GM23338 (cell line): Measurements from ENCODE around the gene NUP153. TPM values are rescaled to one million over a fixed set of nuclear protein-coding genes. Genes with fewer than 3 reads are reported as not detected.

ENCODE experiments used
- ATAC-seq: fragments of 200-7000 bp; cut with Tn5 transposase; 3 replicates; pipeline ENCODE4 v1.9.1; 2020
- DNase-seq: peaks from one replicate; pipeline ENCODE4 v3.0.0-alpha.2; 2015; ENCODE audit warnings: low spot score
- H2AFZ ChIP-seq: fragments of 200-600 bp; sonication (generic); 2 replicates; pipeline ENCODE4 v1.8.0; 2016; ENCODE audit warnings: antibody characterized with exemption, mild to moderate bottlenecking, moderate library complexity
- H3F3A ChIP-seq: fragments of 200-600 bp; sonication (generic); replicated peaks from 2 replicates; pipeline ENCODE4 v1.8.0; 2017; ENCODE audit warnings: antibody characterized with exemption, mixed run types, low read depth
- H3K27ac ChIP-seq: fragments of 200-600 bp; sonication (generic); 2 replicates; pipeline ENCODE4 v1.6.1; 2016; ENCODE audit warnings: low read depth
- H3K27me3 ChIP-seq: fragments of 200-600 bp; sonication (generic); 2 replicates; pipeline ENCODE4 v1.8.0; 2016; ENCODE audit warnings: mild to moderate bottlenecking, mixed run types, moderate library complexity; ENCODE audit not compliant: insufficient read depth
- H3K36me3 ChIP-seq: fragments of 200-600 bp; sonication (generic); 2 replicates; pipeline ENCODE4 v1.8.0; 2016; ENCODE audit warnings: mild to moderate bottlenecking; ENCODE audit not compliant: insufficient read depth
- H3K4me1 ChIP-seq: fragments of 200-600 bp; sonication (generic); 2 replicates; pipeline ENCODE4 v1.8.0; 2016; ENCODE audit warnings: mild to moderate bottlenecking, moderate library complexity; ENCODE audit not compliant: insufficient read depth
- H3K4me2 ChIP-seq: fragments of 200-600 bp; sonication (generic); 2 replicates; pipeline ENCODE4 v1.7.1; 2017; ENCODE audit warnings: mixed run types
- H3K4me3 ChIP-seq: fragments of 200-600 bp; sonication (generic); 2 replicates; pipeline ENCODE4 v1.6.1; 2016; ENCODE audit warnings: mixed run types
- H3K79me2 ChIP-seq: fragments of 200-600 bp; sonication (generic); replicated peaks from 2 replicates; pipeline ENCODE4 v1.8.0; 2017; ENCODE audit warnings: mild to moderate bottlenecking; ENCODE audit not compliant: insufficient read depth
- H3K9me2 ChIP-seq: fragments of 200-600 bp; sonication (generic); 2 replicates; pipeline ENCODE4 v1.8.0; 2017; ENCODE audit not compliant: insufficient read depth
- H4K20me1 ChIP-seq: fragments of 200-600 bp; sonication (generic); replicated peaks from 2 replicates; pipeline ENCODE4 v1.8.0; 2017; ENCODE audit warnings: mild to moderate bottlenecking; ENCODE audit not compliant: insufficient read depth
- H3K27ac Mint-ChIP-seq: 2 replicates; pipeline ENCODE4 v1.8.0; 2020; ENCODE audit warnings: inconsistent platforms, mild to moderate bottlenecking, moderate library complexity, mixed read lengths
- H3K27me3 Mint-ChIP-seq: 3 replicates; pipeline ENCODE4 v1.8.0; 2022; ENCODE audit warnings: low read depth, mild to moderate bottlenecking, moderate library complexity, mixed read lengths, inconsistent platforms; ENCODE audit not compliant: insufficient read depth, poor library complexity
- H3K36me3 Mint-ChIP-seq: 3 replicates; pipeline ENCODE4 v1.8.0; 2021; ENCODE audit warnings: low read depth, mild to moderate bottlenecking, inconsistent platforms, moderate library complexity, mixed read lengths
- H3K4me1 Mint-ChIP-seq: 3 replicates; pipeline ENCODE4 v1.8.0; 2020; ENCODE audit warnings: mild to moderate bottlenecking, inconsistent platforms, mixed read lengths
- H3K4me3 Mint-ChIP-seq: 3 replicates; pipeline ENCODE4 v1.8.0; 2021; ENCODE audit warnings: moderate library complexity, mild to moderate bottlenecking, inconsistent platforms, mixed read lengths
- H3K9me3 Mint-ChIP-seq: 3 replicates; pipeline ENCODE4 v1.8.0; 2020; ENCODE audit warnings: moderate library complexity, mild to moderate bottlenecking, inconsistent platforms, mixed read lengths
- CREB1 ChIP-seq: fragments of 250-450 bp; sonication (Bioruptor Pico); IDR thresholded peaks from 2 replicates; pipeline ENCODE4 v1.5.0; 2020; ENCODE audit warnings: low read depth, mild to moderate bottlenecking, moderate library complexity
- EZH2 ChIP-seq: fragments of 200-600 bp; sonication (generic); IDR thresholded peaks from one replicate; pipeline ENCODE4 v1.8.0; 2017; ENCODE audit warnings: antibody characterized with exemption, mild to moderate bottlenecking, low read depth; ENCODE audit not compliant: unreplicated experiment
- EZH2phosphoT487 ChIP-seq: fragments of 200-600 bp; sonication (generic); IDR thresholded peaks from one replicate; pipeline ENCODE4 v1.8.1; 2018; ENCODE audit warnings: antibody characterized with exemption; ENCODE audit not compliant: unreplicated experiment
- JUNB ChIP-seq: IDR thresholded peaks from one replicate; pipeline ENCODE4 v1.6.1; 2016; ENCODE audit warnings: antibody characterized with exemption; ENCODE audit not compliant: unreplicated experiment
- NANOG ChIP-seq: IDR thresholded peaks from 2 replicates; pipeline ENCODE4 v1.6.1; 2016; ENCODE audit warnings: antibody characterized with exemption, borderline replicate concordance
- POLR2AphosphoS5 ChIP-seq: IDR thresholded peaks from 2 replicates; pipeline ENCODE4 v1.6.1; 2016; ENCODE audit warnings: antibody characterized with exemption, low read depth
- STAT1 ChIP-seq: IDR thresholded peaks from one replicate; pipeline ENCODE4 v1.6.1; 2016; ENCODE audit warnings: antibody characterized with exemption; ENCODE audit not compliant: unreplicated experiment
- ZNF114 ChIP-seq: fragments of 250-450 bp; sonication (Bioruptor Pico); IDR thresholded peaks from 2 replicates; pipeline ENCODE4 v1.5.0; 2020; ENCODE audit warnings: mild to moderate bottlenecking, moderate library complexity
- ZNF331 ChIP-seq: fragments of 250-450 bp; sonication (Bioruptor Pico); IDR thresholded peaks from 2 replicates; pipeline ENCODE4 v1.5.0; 2020; ENCODE audit warnings: low read depth, mild to moderate bottlenecking, moderate library complexity
- polyA plus RNA-seq: library from polyadenylated mRNA; unstranded; fragments of >200 nt; fragmentation: Nextera tagmentation; extraction: Ambion mirVana; gene quantifications from 2 replicates; pipeline ENCODE4 v1.2.1, GENCODE V29; 2016
- total RNA-seq: library from RNA; depleted of rRNA; stranded (reverse); fragments of >200 nt; shearing (Covaris generic); gene quantifications from 2 replicates; pipeline ENCODE4 v1.2.3, GENCODE V29; 2014
- TF ChIP-seq, protein P1 (sequence below), 2 experiments: fragments of 200-600 bp in 1 of 2; sonication (generic) in 1 of 2; conservative IDR thresholded peaks; 2 replicates each; pipeline versions ENCODE4 v1.5.1 to v1.6.1; 2016 to 2017; ENCODE audit warnings: antibody characterized with exemption in 2 of 2, low read depth in 2 of 2, mild to moderate bottlenecking in 2 of 2, moderate library complexity in 1 of 2
- TF ChIP-seq, protein P2 (sequence below): IDR thresholded peaks from 2 replicates; pipeline ENCODE4 v1.6.1; 2016; ENCODE audit warnings: antibody characterized with exemption
- TF ChIP-seq, protein P3 (sequence below): fragments of 250-450 bp; sonication (Bioruptor Pico); IDR thresholded peaks from 2 replicates; pipeline ENCODE4 v1.5.0; 2020; ENCODE audit warnings: mild to moderate bottlenecking, moderate library complexity
- TF ChIP-seq, protein P4 (sequence below): IDR thresholded peaks from one replicate; pipeline ENCODE4 v1.6.1; 2018; ENCODE audit warnings: antibody characterized with exemption; ENCODE audit not compliant: unreplicated experiment

NUP153 gene
- total and polyA plus RNA-seq, 2 experiments from 2014 or later: 23.8 to 88.4 TPM

DNA sequence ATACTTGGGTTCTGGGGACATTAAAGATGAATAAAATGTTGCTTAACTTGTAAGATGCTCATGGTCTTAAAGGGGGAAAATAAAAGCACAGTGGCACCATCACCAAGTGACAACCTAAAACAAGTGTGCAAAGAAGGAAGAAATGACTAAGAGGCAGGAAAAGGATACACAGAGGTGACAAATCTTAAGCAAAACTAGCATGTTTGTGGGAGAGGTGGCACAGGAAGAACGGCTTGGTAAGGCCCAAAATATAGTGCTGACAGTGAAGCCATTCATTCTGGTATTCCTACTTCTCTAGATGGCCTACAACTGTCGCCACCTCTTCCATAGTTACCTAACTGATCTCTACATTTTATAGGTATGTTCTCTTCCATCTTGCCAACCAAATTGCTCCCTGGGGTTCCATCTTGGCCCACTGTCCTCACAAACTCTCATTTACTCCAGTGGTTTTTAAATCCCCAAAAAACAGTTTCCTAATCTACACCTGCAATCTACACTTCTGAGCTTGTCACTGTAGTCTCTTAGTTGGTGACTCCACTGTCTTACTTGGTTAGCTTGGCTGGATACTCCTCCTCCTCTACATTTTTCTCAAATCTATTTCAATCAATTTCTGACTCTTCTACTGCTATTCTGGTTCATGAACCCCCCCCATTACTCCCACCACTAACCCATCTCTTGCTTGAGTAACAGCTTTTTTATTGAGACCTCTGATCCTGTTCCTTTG lies 73.1 kb downstream of the NUP153 start:
- peaks cover 70% of the 10 kb centered on the region for H3K36me3 ChIP-seq
- no peaks in the 10 kb centered on the region for H3K4me1 ChIP-seq
- H3K4me2 ChIP-seq: no peak overlapping the region
- DNase-seq: no peak
- no peaks in the 10 kb centered on the region for H3K9me3 Mint-ChIP-seq
- H3K4me3 ChIP-seq: no peak overlapping the region
- TF ChIP-seq, protein P1, sequence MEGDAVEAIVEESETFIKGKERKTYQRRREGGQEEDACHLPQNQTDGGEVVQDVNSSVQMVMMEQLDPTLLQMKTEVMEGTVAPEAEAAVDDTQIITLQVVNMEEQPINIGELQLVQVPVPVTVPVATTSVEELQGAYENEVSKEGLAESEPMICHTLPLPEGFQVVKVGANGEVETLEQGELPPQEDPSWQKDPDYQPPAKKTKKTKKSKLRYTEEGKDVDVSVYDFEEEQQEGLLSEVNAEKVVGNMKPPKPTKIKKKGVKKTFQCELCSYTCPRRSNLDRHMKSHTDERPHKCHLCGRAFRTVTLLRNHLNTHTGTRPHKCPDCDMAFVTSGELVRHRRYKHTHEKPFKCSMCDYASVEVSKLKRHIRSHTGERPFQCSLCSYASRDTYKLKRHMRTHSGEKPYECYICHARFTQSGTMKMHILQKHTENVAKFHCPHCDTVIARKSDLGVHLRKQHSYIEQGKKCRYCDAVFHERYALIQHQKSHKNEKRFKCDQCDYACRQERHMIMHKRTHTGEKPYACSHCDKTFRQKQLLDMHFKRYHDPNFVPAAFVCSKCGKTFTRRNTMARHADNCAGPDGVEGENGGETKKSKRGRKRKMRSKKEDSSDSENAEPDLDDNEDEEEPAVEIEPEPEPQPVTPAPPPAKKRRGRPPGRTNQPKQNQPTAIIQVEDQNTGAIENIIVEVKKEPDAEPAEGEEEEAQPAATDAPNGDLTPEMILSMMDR (conservative IDR thresholded peaks at IDR 0.05; ENCODE audit: low read depth in 2 of 2): no peak
- TF ChIP-seq, protein P2, sequence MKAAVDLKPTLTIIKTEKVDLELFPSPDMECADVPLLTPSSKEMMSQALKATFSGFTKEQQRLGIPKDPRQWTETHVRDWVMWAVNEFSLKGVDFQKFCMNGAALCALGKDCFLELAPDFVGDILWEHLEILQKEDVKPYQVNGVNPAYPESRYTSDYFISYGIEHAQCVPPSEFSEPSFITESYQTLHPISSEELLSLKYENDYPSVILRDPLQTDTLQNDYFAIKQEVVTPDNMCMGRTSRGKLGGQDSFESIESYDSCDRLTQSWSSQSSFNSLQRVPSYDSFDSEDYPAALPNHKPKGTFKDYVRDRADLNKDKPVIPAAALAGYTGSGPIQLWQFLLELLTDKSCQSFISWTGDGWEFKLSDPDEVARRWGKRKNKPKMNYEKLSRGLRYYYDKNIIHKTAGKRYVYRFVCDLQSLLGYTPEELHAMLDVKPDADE: no peak
- TF ChIP-seq, protein P3, sequence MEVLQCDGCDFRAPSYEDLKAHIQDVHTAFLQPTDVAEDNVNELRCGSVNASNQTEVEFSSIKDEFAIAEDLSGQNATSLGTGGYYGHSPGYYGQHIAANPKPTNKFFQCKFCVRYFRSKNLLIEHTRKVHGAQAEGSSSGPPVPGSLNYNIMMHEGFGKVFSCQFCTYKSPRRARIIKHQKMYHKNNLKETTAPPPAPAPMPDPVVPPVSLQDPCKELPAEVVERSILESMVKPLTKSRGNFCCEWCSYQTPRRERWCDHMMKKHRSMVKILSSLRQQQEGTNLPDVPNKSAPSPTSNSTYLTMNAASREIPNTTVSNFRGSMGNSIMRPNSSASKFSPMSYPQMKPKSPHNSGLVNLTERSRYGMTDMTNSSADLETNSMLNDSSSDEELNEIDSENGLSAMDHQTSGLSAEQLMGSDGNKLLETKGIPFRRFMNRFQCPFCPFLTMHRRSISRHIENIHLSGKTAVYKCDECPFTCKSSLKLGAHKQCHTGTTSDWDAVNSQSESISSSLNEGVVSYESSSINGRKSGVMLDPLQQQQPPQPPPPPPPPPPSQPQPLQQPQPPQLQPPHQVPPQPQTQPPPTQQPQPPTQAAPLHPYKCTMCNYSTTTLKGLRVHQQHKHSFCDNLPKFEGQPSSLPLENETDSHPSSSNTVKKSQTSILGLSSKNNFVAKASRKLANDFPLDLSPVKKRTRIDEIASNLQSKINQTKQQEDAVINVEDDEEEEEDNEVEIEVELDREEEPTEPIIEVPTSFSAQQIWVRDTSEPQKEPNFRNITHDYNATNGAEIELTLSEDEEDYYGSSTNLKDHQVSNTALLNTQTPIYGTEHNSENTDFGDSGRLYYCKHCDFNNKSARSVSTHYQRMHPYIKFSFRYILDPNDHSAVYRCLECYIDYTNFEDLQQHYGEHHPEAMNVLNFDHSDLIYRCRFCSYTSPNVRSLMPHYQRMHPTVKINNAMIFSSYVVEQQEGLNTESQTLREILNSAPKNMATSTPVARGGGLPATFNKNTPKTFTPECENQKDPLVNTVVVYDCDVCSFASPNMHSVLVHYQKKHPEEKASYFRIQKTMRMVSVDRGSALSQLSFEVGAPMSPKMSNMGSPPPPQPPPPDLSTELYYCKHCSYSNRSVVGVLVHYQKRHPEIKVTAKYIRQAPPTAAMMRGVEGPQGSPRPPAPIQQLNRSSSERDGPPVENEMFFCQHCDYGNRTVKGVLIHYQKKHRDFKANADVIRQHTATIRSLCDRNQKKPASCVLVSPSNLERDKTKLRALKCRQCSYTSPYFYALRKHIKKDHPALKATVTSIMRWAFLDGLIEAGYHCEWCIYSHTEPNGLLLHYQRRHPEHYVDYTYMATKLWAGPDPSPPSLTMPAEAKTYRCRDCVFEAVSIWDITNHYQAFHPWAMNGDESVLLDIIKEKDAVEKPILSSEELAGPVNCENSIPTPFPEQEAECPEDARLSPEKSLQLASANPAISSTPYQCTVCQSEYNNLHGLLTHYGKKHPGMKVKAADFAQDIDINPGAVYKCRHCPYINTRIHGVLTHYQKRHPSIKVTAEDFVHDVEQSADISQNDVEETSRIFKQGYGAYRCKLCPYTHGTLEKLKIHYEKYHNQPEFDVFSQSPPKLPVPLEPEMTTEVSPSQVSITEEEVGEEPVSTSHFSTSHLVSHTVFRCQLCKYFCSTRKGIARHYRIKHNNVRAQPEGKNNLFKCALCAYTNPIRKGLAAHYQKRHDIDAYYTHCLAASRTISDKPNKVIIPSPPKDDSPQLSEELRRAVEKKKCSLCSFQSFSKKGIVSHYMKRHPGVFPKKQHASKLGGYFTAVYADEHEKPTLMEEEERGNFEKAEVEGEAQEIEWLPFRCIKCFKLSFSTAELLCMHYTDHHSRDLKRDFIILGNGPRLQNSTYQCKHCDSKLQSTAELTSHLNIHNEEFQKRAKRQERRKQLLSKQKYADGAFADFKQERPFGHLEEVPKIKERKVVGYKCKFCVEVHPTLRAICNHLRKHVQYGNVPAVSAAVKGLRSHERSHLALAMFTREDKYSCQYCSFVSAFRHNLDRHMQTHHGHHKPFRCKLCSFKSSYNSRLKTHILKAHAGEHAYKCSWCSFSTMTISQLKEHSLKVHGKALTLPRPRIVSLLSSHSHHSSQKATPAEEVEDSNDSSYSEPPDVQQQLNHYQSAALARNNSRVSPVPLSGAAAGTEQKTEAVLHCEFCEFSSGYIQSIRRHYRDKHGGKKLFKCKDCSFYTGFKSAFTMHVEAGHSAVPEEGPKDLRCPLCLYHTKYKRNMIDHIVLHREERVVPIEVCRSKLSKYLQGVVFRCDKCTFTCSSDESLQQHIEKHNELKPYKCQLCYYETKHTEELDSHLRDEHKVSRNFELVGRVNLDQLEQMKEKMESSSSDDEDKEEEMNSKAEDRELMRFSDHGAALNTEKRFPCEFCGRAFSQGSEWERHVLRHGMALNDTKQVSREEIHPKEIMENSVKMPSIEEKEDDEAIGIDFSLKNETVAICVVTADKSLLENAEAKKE (CRISPR knock-in tag): no peak
- TF ChIP-seq CREB1 (CRISPR knock-in tag) (no peak), EZH2phosphoT487 (no peak), POLR2AphosphoS5 (no peak), STAT1 (no peak), JUNB (no peak), ZNF331 (CRISPR knock-in tag) (no peak), NANOG (no peak), EZH2 (no peak), ZNF114 (no peak)
- TF ChIP-seq, protein P4, sequence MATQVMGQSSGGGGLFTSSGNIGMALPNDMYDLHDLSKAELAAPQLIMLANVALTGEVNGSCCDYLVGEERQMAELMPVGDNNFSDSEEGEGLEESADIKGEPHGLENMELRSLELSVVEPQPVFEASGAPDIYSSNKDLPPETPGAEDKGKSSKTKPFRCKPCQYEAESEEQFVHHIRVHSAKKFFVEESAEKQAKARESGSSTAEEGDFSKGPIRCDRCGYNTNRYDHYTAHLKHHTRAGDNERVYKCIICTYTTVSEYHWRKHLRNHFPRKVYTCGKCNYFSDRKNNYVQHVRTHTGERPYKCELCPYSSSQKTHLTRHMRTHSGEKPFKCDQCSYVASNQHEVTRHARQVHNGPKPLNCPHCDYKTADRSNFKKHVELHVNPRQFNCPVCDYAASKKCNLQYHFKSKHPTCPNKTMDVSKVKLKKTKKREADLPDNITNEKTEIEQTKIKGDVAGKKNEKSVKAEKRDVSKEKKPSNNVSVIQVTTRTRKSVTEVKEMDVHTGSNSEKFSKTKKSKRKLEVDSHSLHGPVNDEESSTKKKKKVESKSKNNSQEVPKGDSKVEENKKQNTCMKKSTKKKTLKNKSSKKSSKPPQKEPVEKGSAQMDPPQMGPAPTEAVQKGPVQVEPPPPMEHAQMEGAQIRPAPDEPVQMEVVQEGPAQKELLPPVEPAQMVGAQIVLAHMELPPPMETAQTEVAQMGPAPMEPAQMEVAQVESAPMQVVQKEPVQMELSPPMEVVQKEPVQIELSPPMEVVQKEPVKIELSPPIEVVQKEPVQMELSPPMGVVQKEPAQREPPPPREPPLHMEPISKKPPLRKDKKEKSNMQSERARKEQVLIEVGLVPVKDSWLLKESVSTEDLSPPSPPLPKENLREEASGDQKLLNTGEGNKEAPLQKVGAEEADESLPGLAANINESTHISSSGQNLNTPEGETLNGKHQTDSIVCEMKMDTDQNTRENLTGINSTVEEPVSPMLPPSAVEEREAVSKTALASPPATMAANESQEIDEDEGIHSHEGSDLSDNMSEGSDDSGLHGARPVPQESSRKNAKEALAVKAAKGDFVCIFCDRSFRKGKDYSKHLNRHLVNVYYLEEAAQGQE: no peak
- H3K27ac ChIP-seq: peak overlapping the region; percentile 33; the same call in 1 of the 2 replicates
- peaks cover 71% of the 10 kb centered on the region for H3K79me2 ChIP-seq
- no peaks in the 10 kb centered on the region; the same call in 1 of the 2 replicates for H3F3A ChIP-seq
- peaks cover 28% of the 10 kb centered on the region for H4K20me1 ChIP-seq
- peaks cover 3% of the 10 kb centered on the region for H3K27me3 Mint-ChIP-seq
- ATAC-seq: no peak
- H3K4me3 Mint-ChIP-seq: no peak overlapping the region
- peaks cover 87% of the 10 kb centered on the region for H3K36me3 Mint-ChIP-seq
- no peak overlapping the region for H2AFZ ChIP-seq
- no peaks in the 10 kb centered on the region for H3K27me3 ChIP-seq
- no peaks in the 10 kb centered on the region; the same call in 2 of the 3 replicates for H3K4me1 Mint-ChIP-seq
- H3K9me2 ChIP-seq: no peaks in the 10 kb centered on the region
- H3K27ac Mint-ChIP-seq: 0 out of 2 replicates have a peak overlapping the region, but pooled peaks have one; percentile 9
